Keratinocyte (primary cell): Measurements from ENCODE around the gene HOXC9. TPM values are rescaled to one million over a fixed set of nuclear protein-coding genes. Genes with fewer than 3 reads are reported as not detected.
A peak's percentile ranks its signal among the peaks of the same experiment; 100 is the strongest.

ENCODE experiments used
- DNase-seq: peaks from one replicate; pipeline ENCODE4 v3.0.0-alpha.2; 2011; ENCODE audit warnings: low read depth, missing footprints, low spot score
- FAIRE-seq: peaks from 2 replicates; lab custom pipeline; 2011; peaks lifted over from hg19 to GRCh38; lab: Jason Lieb, UNC
- H2AFZ ChIP-seq: 2 replicates; pipeline ENCODE4 v1.6.0; 2012; ENCODE audit warnings: low read length, control low read depth, inconsistent platforms; ENCODE audit not compliant: control insufficient read depth
- H3K27ac ChIP-seq: 2 replicates; pipeline ENCODE4 v1.5.1; 2011; ENCODE audit warnings: low read length; ENCODE audit not compliant: control insufficient read depth, insufficient read depth
- H3K27me3 ChIP-seq: 3 replicates; pipeline ENCODE4 v1.6.0; 2011; ENCODE audit warnings: low read length; ENCODE audit not compliant: control insufficient read depth, insufficient read depth; ENCODE audit errors: extremely low read depth
- H3K36me3 ChIP-seq, 2 experiments: 2 replicates in 1 of 2; 3 replicates in 1 of 2; pipeline ENCODE4 v1.5.1; 2011; ENCODE audit warnings: low read length in 2 of 2, mild to moderate bottlenecking in 1 of 2; ENCODE audit not compliant: control insufficient read depth in 2 of 2, insufficient read depth in 2 of 2; ENCODE audit errors: extremely low read depth in 1 of 2
- H3K4me1 ChIP-seq: 3 replicates; pipeline ENCODE4 v1.5.1; 2011; ENCODE audit warnings: low read length; ENCODE audit not compliant: control insufficient read depth, insufficient read depth; ENCODE audit errors: extremely low read depth
- H3K4me2 ChIP-seq: 3 replicates; pipeline ENCODE4 v1.6.0; 2011; ENCODE audit warnings: low read depth, low read length; ENCODE audit not compliant: control insufficient read depth, insufficient read depth; ENCODE audit errors: extremely low read depth
- H3K4me3 ChIP-seq, 3 experiments: fragments of 200-600 bp in 1 of 3; sonication (generic) in 1 of 3; 2 replicates in 2 of 3; 3 replicates in 1 of 3; pipeline ENCODE4 v1.5.1; 2011 to 2016; ENCODE audit warnings: low read length in 3 of 3, mild to moderate bottlenecking in 3 of 3, control low read depth in 2 of 3, inconsistent platforms in 1 of 3, low read depth in 1 of 3, mixed read lengths in 1 of 3, mixed run types in 1 of 3, moderate library complexity in 1 of 3; ENCODE audit not compliant: control insufficient read depth in 2 of 3, insufficient read depth in 2 of 3; ENCODE audit errors: extremely low read depth in 1 of 3
- H3K79me2 ChIP-seq: 2 replicates; pipeline ENCODE4 v1.6.0; 2012; ENCODE audit warnings: low read length; ENCODE audit not compliant: control insufficient read depth, insufficient read depth
- H3K9ac ChIP-seq: 3 replicates; pipeline ENCODE4 v1.6.0; 2011; ENCODE audit warnings: low read length; ENCODE audit not compliant: control insufficient read depth, insufficient read depth; ENCODE audit errors: extremely low read depth
- H3K9me1 ChIP-seq: 3 replicates; pipeline ENCODE4 v1.6.0; 2011; ENCODE audit warnings: low read length; ENCODE audit not compliant: control insufficient read depth, insufficient read depth; ENCODE audit errors: extremely low read depth
- H3K9me3 ChIP-seq: 2 replicates; pipeline ENCODE4 v1.5.1; 2012; ENCODE audit warnings: low read depth, low read length; ENCODE audit not compliant: control insufficient read depth
- H4K20me1 ChIP-seq: 3 replicates; pipeline ENCODE4 v1.6.0; 2011; ENCODE audit warnings: low read length; ENCODE audit not compliant: control insufficient read depth, insufficient read depth; ENCODE audit errors: extremely low read depth
- CTCF ChIP-seq, 3 experiments: IDR thresholded peaks in 1 of 3; conservative IDR thresholded peaks in 1 of 3; optimal IDR thresholded peaks in 1 of 3; 2 replicates in 2 of 3; 3 replicates in 1 of 3; pipeline versions ENCODE3 to v1.5.1; 2011; ENCODE audit warnings: low read length in 3 of 3, mild to moderate bottlenecking in 3 of 3, moderate library complexity in 2 of 3, control low read depth in 1 of 3, inconsistent platforms in 1 of 3; ENCODE audit not compliant: insufficient read depth in 2 of 3; ENCODE audit errors: extremely low read depth in 1 of 3
- EZH2 ChIP-seq: IDR thresholded peaks from one replicate; pipeline ENCODE4 v1.6.1; 2012; ENCODE audit warnings: inconsistent platforms, mild to moderate bottlenecking, low read length, moderate library complexity
- dilution Hi-C: fragments of 300-500 bp; cut with MboI; formaldehyde crosslinking; loops from one replicate; pipeline ENCODE4 v1.7.0; 2020; ENCODE audit warnings: low sequenced_read_pairs; ENCODE audit not compliant: extremely low pct_ligation_motif_present
- polyA plus RNA-seq, 5 experiments: library from polyadenylated mRNA; depleted of rRNA in 3 of 5; stranded (reverse) in 3 of 5; stranded (forward) in 1 of 5; unstranded in 1 of 5; fragments of >200 nt; gene quantifications; 1 replicate in 1 of 5; 2 replicates in 3 of 5; 3 replicates in 1 of 5; pipeline versions ENCODE4 v1.2.1 to v1.2.3, GENCODE V29; 2011 to 2012; ENCODE audit warnings: missing spikeins in 2 of 5, low read depth in 1 of 5, low replicate concordance in 1 of 5

Gene HOXC9
- polyA plus RNA-seq, 1 donor (not counting 4 experiments of a cell fraction or from before 2014, with no cell fraction given): 1.8 TPM

- Histone ChIP-seq H3K36me3 (peaks cover 0 to 4% of the 10 kb centered on the region in 2 experiments), H2AFZ (no peak overlapping the region), H3K4me1 (peaks cover 34% of the 10 kb centered on the region), H3K27me3 (peaks cover 62% of the 10 kb centered on the region), H3K9ac (no peak overlapping the region), H3K4me3 (no peak overlapping the region), H3K27ac (no peak overlapping the region), H3K79me2 (no peaks in the 10 kb centered on the region), H3K9me3 (no peaks in the 10 kb centered on the region), H3K4me2 (no peak overlapping the region), H3K9me1 (peaks cover 2% of the 10 kb centered on the region), H4K20me1 (no peaks in the 10 kb centered on the region)
- dilution Hi-C loops: no loop called here
- FAIRE-seq (no peak), DNase-seq (no peak)
- TF ChIP-seq CTCF (optimal IDR thresholded peaks at IDR 0.05 in 1 of 3, IDR thresholded peaks at IDR 0.05 in 1 of 3, conservative IDR thresholded peaks at IDR 0.05 in 1 of 3; ENCODE audit: extremely low read depth in 1 of 3, insufficient read depth in 2 of 3, low read length in 3 of 3): no peak
- peak; percentile 82 for TF ChIP-seq EZH2
Observed at GRCh38 chr12:53950789-53951576, 49.0 kb upstream of the HOXC9 start.

- dilution Hi-C loops: no loop called here
- Histone ChIP-seq H3K36me3 (peaks cover 0 to 2% of the 10 kb centered on the region in 2 experiments), H3K4me1 (peaks cover 42% of the 10 kb centered on the region), H3K9ac (no peak overlapping the region), H3K4me3 (no peak overlapping the region), H3K27me3 (peaks cover 70% of the 10 kb centered on the region), H3K9me1 (peaks cover 2% of the 10 kb centered on the region), H3K4me2 (peak overlapping the region; percentile 32), H2AFZ (no peak overlapping the region), H3K27ac (no peak overlapping the region), H3K79me2 (no peaks in the 10 kb centered on the region), H3K9me3 (no peaks in the 10 kb centered on the region), H4K20me1 (no peaks in the 10 kb centered on the region)
- TF ChIP-seq EZH2 (peak; percentile 77), CTCF (optimal IDR thresholded peaks at IDR 0.05 in 1 of 3, IDR thresholded peaks at IDR 0.05 in 1 of 3, conservative IDR thresholded peaks at IDR 0.05 in 1 of 3; ENCODE audit: extremely low read depth in 1 of 3, insufficient read depth in 2 of 3, low read length in 3 of 3) (no peak)
- FAIRE-seq: no peak
- DNase-seq: no peak
Observed at GRCh38 chr12:53951577-53952334, 48.2 kb upstream of the HOXC9 start.
